HFF-Myc (cell line): ENCODE data around the gene SLC6A4.

Source experiments
- DNase-seq: peaks from one replicate; pipeline ENCODE4 v3.0.0-alpha.2; 2011; ENCODE audit warnings: low read depth; ENCODE audit errors: extremely low read depth
- H3K4me3 ChIP-seq: replicated peaks from 2 replicates; pipeline ENCODE4 v1.5.1; 2011; ENCODE audit warnings: low read depth, mild to moderate bottlenecking, control low read depth, low read length
- TF ChIP-seq, protein P1 (sequence below): IDR thresholded peaks from 2 replicates; pipeline ENCODE4 v1.5.1; 2012; ENCODE audit warnings: mild to moderate bottlenecking, low read depth, low read length, control low read depth; ENCODE audit errors: missing control alignments

SLC6A4 gene

DNA sequence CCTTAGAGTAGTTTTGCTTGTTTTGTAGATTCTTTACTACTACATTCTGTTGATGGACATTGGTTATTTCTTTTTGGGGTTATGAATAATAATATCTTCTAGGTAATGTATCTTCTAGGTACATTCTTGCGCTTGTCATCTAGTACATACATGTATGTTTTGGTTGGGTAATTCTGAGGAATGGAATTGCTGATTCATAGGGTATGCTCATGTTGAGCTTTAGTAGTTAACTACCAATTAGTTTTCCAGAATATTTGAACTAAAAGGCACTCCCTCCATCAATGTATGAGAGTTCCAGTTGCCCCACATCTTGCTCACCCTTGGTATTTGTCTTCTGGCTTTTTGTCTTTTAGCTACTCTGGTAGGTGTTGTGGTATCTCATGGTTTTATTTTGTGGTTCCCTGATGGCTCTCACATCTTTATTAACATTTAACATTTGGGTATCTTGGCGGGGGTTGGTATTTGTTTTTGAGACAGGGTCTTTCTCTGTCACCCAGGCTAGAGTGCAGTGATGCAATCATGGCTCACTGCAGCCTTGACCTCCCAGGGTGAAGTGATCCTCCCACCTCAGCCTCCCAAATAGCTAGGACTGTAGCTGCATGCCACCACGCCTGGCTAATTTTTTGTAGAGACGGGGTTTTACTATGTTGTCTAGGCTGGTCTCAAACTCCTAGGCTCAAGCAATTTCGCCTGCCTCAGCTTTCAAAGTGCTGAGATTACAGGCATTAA lies 47.1 kb downstream of the SLC6A4 start:
- TF ChIP-seq, protein P1, sequence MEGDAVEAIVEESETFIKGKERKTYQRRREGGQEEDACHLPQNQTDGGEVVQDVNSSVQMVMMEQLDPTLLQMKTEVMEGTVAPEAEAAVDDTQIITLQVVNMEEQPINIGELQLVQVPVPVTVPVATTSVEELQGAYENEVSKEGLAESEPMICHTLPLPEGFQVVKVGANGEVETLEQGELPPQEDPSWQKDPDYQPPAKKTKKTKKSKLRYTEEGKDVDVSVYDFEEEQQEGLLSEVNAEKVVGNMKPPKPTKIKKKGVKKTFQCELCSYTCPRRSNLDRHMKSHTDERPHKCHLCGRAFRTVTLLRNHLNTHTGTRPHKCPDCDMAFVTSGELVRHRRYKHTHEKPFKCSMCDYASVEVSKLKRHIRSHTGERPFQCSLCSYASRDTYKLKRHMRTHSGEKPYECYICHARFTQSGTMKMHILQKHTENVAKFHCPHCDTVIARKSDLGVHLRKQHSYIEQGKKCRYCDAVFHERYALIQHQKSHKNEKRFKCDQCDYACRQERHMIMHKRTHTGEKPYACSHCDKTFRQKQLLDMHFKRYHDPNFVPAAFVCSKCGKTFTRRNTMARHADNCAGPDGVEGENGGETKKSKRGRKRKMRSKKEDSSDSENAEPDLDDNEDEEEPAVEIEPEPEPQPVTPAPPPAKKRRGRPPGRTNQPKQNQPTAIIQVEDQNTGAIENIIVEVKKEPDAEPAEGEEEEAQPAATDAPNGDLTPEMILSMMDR = no peak
- no peak for DNase-seq
- no peak overlapping the region for H3K4me3 ChIP-seq

DNA sequence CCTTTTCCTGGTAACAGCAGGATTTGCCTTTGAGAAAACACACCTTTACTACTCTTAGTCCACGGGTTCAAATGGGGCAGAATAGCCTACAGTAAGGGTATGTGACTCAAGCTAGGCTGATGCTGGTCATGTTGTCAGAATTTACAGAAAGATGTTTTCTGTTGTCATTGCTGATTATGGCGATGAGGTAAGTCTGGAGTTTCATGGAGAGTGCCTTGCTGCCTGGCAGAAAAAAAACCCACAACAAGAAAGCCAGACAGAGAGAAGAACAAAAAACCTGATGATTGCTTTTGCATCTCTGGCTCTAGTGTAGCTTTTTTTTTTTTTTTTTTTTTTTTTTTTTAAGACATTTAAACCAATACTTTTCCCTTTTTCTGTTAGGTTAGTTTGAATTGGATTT lies 47.9 kb downstream of the SLC6A4 start:
- no peak for DNase-seq
- TF ChIP-seq, protein P1 = no peak
- H3K4me3 ChIP-seq = no peak overlapping the region

DNA sequence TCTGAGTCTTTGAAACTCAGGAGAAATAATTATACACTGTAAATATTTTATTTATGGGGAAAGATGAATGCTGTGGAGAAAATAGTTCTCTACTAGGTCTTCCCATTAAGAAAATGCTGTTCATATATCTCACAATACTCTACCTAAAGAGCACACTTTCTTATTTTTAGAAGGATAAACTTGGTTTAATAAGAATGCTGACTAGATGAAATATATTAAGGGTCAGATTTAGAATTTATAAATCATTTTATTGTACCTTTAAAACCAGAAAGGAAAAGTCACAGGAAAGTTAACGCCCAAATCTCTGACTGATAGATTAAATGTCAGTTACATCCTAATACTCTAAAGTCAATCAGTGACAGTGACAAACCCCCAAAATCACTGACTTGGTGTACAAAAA lies 48.7 kb downstream of the SLC6A4 start:
- no peak overlapping the region for H3K4me3 ChIP-seq
- TF ChIP-seq, protein P1 = no peak
- DNase-seq = no peak

DNA sequence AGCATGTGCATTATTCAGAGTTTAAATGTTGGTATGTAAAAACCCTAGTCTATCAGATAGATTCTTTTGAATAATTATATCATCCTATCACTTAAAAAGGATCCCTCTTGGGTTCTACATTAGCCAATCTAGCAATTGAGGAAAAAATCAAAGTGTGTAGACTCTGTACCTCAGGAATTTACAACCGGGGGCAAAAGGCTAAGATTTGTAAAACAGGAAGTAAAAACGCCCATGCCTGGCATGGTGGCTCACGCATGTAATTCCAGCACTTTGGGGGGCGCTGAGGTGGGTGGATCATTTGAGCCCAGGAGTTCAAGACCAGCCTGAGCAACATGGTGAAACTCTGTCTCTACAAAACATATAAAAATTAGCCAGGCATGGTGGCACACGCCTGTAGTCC lies 58.6 kb downstream of the SLC6A4 start:
- TF ChIP-seq, protein P1 = no peak
- no peak for DNase-seq
- H3K4me3 ChIP-seq = no peak overlapping the region

DNA sequence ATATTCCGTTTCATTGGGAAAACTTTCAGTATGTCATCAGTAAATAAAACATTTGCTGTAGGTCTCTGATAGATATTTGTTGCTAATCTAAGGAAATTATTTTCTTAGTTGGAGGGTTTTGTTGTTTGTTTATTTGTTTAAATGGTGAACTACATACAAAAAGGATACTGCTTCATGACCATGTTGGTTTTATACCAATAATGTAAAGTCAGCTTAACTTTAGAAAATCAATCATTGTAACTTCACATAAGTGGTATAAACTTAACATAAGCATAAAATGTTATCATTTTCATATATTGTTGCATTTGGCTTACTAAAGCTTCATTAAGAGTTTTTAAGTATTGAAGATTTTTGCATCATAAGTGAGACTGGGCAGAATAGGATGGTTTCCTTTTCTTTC lies 60.9 kb downstream of the SLC6A4 start:
- H3K4me3 ChIP-seq = no peak overlapping the region
- TF ChIP-seq, protein P1 = no peak
- DNase-seq = no peak

DNA sequence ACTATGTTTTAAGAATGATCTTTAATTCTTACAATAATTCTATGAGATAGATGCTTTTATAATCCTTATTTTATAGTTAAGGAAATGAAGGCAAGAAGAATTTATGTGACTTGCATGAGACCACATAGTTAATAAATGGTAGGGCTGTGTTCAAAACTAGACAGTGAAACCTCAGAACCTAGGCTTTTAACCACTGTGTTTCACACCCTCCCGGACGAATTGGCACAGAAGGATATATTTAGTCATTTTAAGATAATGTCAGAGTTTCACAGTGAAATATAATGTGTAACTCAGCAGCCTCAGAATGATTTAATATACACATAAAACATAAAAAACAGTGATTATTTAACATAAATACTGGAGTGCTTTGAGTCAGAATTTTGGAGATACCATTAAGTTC lies 61.8 kb downstream of the SLC6A4 start:
- no peak for DNase-seq
- TF ChIP-seq, protein P1 = no peak
- no peak overlapping the region for H3K4me3 ChIP-seq

DNA sequence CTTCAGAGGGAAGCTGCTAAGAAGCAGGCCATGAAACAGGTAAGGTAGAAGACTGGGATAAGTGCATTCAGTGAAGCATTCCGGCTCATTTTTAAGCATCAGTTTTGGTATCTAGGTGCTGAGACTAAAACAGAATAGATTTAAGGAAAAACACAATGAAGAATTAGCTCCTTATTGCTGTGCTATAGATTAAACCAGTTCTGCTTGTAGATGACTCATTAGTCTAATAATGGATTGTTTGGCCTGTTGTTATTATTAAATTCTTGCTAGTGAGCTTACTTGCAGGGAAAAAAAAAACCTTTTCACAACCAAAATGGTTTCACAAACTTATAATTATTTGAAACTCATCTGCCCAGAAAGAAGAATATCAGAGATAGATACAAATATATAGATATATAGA lies 62.9 kb downstream of the SLC6A4 start:
- TF ChIP-seq, protein P1 = no peak
- DNase-seq = no peak
- H3K4me3 ChIP-seq = no peak overlapping the region
